ENCODE data around the gene GGACT.

Gene GGACT

DNA sequence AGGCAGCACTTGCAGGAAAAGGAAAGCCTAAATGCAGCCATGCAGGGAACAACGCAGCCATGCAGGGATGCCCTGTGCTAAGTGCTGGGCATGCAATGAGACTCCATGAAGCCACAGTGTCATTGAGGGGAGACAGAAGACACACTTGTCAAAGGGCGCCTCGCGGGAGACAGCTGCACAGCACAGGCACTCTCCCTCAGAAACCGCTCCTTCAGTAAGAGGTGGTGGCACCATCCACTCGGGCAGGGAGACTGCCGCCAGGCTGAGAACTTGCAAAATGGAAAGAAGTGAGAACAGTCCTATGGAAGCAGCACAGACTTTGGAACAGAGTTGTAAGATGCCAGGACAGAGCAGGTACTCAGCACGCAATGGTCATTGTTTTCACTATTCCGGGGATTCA is 51.1 kb downstream of the GGACT start:
- TF ChIP-seq, protein P1, sequence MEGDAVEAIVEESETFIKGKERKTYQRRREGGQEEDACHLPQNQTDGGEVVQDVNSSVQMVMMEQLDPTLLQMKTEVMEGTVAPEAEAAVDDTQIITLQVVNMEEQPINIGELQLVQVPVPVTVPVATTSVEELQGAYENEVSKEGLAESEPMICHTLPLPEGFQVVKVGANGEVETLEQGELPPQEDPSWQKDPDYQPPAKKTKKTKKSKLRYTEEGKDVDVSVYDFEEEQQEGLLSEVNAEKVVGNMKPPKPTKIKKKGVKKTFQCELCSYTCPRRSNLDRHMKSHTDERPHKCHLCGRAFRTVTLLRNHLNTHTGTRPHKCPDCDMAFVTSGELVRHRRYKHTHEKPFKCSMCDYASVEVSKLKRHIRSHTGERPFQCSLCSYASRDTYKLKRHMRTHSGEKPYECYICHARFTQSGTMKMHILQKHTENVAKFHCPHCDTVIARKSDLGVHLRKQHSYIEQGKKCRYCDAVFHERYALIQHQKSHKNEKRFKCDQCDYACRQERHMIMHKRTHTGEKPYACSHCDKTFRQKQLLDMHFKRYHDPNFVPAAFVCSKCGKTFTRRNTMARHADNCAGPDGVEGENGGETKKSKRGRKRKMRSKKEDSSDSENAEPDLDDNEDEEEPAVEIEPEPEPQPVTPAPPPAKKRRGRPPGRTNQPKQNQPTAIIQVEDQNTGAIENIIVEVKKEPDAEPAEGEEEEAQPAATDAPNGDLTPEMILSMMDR (IDR thresholded peaks at IDR 0.05; ENCODE audit: low read depth, low read length) = no peak
- Histone ChIP-seq H3K36me3 (no peaks in the 10 kb centered on the region), H3K4me1 (no peaks in the 10 kb centered on the region), H3K27me3 (no peaks in the 10 kb centered on the region), H3K4me3 (ENCODE audit: low read depth, low read length) (no peak overlapping the region), H3K9me3 (no peaks in the 10 kb centered on the region)
- no peak for DNase-seq

- no peak for DNase-seq
- TF ChIP-seq, protein P1 (IDR thresholded peaks at IDR 0.05; ENCODE audit: low read depth, low read length) = no peak
- Histone ChIP-seq H3K9me3 (no peaks in the 10 kb centered on the region), H3K4me3 (ENCODE audit: low read depth, low read length) (no peak overlapping the region), H3K4me1 (no peaks in the 10 kb centered on the region), H3K27me3 (no peaks in the 10 kb centered on the region), H3K36me3 (no peaks in the 10 kb centered on the region)
Measured at GRCh38 chr13:100536643-100537180, 51.9 kb downstream of the GGACT start.

- Histone ChIP-seq H3K36me3 (no peaks in the 10 kb centered on the region), H3K9me3 (no peaks in the 10 kb centered on the region), H3K4me3 (ENCODE audit: low read depth, low read length) (no peak overlapping the region), H3K27me3 (no peaks in the 10 kb centered on the region), H3K4me1 (no peaks in the 10 kb centered on the region)
- TF ChIP-seq, protein P1 (IDR thresholded peaks at IDR 0.05; ENCODE audit: low read depth, low read length) = no peak
- DNase-seq = no peak
Measured at GRCh38 chr13:100535426-100536135, 53.0 kb downstream of the GGACT start.

DNA sequence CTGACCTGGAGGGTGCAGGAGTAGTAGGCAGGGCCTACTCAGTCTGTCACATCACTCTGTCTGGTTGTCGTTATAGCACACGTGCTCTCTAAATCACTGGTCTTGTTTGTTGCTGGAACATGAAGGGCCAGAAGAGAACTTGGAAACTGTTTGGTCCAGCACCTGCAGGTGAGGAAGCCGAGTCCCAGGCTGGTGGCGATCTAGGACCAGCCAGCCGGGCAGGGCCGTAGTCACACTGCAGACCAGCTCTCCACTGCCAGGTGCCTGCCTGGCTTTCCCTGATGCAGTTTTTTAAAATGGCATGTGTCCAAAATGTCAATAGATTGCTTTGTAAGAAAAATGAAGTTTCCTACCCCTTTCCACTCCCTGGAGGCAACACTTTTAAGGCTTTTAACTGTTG is 53.7 kb downstream of the GGACT start:
- no peaks in the 10 kb centered on the region for H3K27me3 ChIP-seq
- DNase-seq = no peak
- no peaks in the 10 kb centered on the region for H3K36me3 ChIP-seq
- no peaks in the 10 kb centered on the region for H3K9me3 ChIP-seq
- H3K4me1 ChIP-seq = no peaks in the 10 kb centered on the region
- no peak overlapping the region for H3K4me3 ChIP-seq (ENCODE audit: low read depth, low read length)
- TF ChIP-seq, protein P1 (IDR thresholded peaks at IDR 0.05; ENCODE audit: low read depth, low read length) = no peak

DNA sequence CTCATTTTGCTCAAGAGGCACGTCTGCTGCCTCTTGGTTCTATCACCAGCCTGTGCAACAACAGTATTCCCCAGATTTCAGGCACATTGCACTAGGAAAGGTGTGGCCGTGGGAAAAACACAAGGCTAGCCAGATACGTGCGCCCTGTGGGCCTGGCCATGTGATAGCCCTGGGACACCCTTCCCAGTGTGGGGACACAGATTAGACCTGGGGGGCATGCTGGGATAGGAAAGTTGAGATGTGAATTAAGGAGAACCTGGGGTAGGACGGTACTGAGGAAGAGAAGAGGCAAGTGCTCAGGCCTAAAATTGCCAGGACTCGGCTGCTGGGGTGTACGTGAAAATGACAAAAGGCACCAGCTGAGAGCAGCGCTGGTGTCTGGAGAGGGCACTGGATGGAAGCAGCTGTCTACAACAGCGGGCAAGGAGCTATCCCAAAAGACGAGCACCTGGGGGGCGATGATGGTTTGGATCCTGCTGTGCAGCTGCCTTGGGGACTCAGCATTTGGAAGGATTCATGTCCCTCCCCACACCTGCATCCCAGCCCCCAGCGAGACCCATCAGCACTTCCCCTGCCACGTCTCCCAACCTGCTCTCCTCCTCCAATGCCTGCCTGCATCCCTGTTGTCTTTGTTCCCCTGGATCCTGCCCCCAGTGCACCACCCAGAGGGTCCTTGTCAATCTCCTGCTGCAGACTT is 54.3 kb downstream of the GGACT start:
- H3K4me3 ChIP-seq (ENCODE audit: low read depth, low read length) = no peak overlapping the region
- DNase-seq = no peak
- no peaks in the 10 kb centered on the region for H3K27me3 ChIP-seq
- H3K36me3 ChIP-seq = no peaks in the 10 kb centered on the region
- H3K9me3 ChIP-seq = no peaks in the 10 kb centered on the region
- TF ChIP-seq, protein P1 (IDR thresholded peaks at IDR 0.05; ENCODE audit: low read depth, low read length) = no peak
- no peaks in the 10 kb centered on the region for H3K4me1 ChIP-seq

- Histone ChIP-seq H3K9me3 (no peaks in the 10 kb centered on the region), H3K4me1 (no peaks in the 10 kb centered on the region), H3K4me3 (ENCODE audit: low read depth, low read length) (no peak overlapping the region), H3K36me3 (no peaks in the 10 kb centered on the region), H3K27me3 (no peaks in the 10 kb centered on the region)
- DNase-seq = no peak
- TF ChIP-seq, protein P1 (IDR thresholded peaks at IDR 0.05; ENCODE audit: low read depth, low read length) = no peak
Measured at GRCh38 chr13:100533588-100534041, 55.0 kb downstream of the GGACT start.
